Thymus (tissue), 11 donors: ENCODE results near the gene STARD4. TPM values are rescaled to one million over a fixed set of nuclear protein-coding genes. Genes with fewer than 3 reads are reported as not detected.

Source experiments
- DNase-seq, 9 donors: peaks; one replicate each; pipeline ENCODE4 v3.0.0-alpha.2; 2013; ENCODE audit warnings: low spot score in 9 of 9, low read depth in 6 of 9, missing footprints in 1 of 9
- H3K27ac ChIP-seq, 2 donors: one replicate each; pipeline ENCODE4 v1.5.1; 2013; ENCODE audit warnings: control low read depth in 1 of 2, low read depth in 1 of 2, low read length in 1 of 2, mild to moderate bottlenecking in 1 of 2, moderate library complexity in 1 of 2
- H3K27me3 ChIP-seq, 2 donors: one replicate each; pipeline ENCODE4 v1.5.1; 2013; ENCODE audit warnings: low read length in 1 of 2; ENCODE audit not compliant: control insufficient read depth in 2 of 2, insufficient read depth in 1 of 2
- H3K36me3 ChIP-seq, 2 donors: one replicate each; pipeline ENCODE4 v1.5.1; 2013; ENCODE audit warnings: low read length in 1 of 2, mild to moderate bottlenecking in 1 of 2, moderate library complexity in 1 of 2; ENCODE audit not compliant: control insufficient read depth in 2 of 2, insufficient read depth in 2 of 2
- H3K4me1 ChIP-seq, 2 donors: one replicate each; pipeline ENCODE4 v1.5.1; 2013; ENCODE audit warnings: low read length in 2 of 2; ENCODE audit not compliant: control insufficient read depth in 2 of 2, insufficient read depth in 2 of 2
- H3K4me3 ChIP-seq, 2 donors: one replicate each; pipeline ENCODE4 v1.5.1; 2013; ENCODE audit warnings: low read length in 2 of 2, control low read depth in 1 of 2, mild to moderate bottlenecking in 1 of 2
- H3K9me3 ChIP-seq, 2 donors: one replicate each; pipeline ENCODE4 v1.5.1; 2013; ENCODE audit warnings: low read length in 1 of 2, mild to moderate bottlenecking in 1 of 2; ENCODE audit not compliant: control insufficient read depth in 2 of 2, insufficient read depth in 1 of 2
- WGBS: extraction: QIAGEN DNeasy Blood & Tissue Kit; methylation state at CpG from one replicate; pipeline ENCODE4 v1.1.7; 2013; 5-methylcytosine and 5-hydroxymethylcytosine counted together
- polyA plus RNA-seq: library from polyadenylated mRNA; stranded (reverse); fragments of 200-250 nt; gene quantifications from one replicate; pipeline ENCODE4 v1.2.3, GENCODE V29; 2013
- total RNA-seq: library from RNA; stranded (reverse); fragments of 120-200 nt; gene quantifications from one replicate; pipeline ENCODE4 v1.2.4, GENCODE V29; 2013
- donor health status: healthy.

Gene STARD4
- total and polyA plus RNA-seq, 2 donors = 7.0 to 11.9 TPM

DNA sequence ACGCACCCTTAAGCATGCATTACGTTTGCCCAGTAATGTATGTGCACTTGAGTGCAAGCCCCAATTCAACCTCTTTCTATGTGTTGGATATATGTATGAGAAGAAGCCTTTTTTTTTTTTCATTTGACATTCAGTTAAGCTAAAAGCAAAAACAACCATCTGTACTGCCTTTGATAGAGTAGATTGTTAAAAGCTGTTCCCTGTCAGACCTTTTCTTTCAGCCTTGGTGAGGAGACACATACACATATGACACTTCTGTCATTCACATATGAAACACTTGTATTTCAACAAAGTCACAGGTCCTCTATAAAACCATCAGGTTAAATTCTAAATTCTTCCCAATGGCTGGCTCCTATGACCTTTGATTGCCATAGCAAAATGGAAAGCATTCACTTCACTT, 40.2 kb upstream of the STARD4 start:
- no peak overlapping the region for H3K4me3 ChIP-seq
- peak in 1 of 9 donors; percentile 32 for DNase-seq
- H3K9me3 ChIP-seq = no peaks in the 10 kb centered on the region
- H3K27ac ChIP-seq = no peak overlapping the region
- WGBS = 96% methylated on average over 2 of the region's 2 CpGs
- no peaks in the 10 kb centered on the region for H3K27me3 ChIP-seq
- H3K4me1 ChIP-seq = peaks cover 10 to 17% of the 10 kb centered on the region in 2 donors
- H3K36me3 ChIP-seq = no peaks in the 10 kb centered on the region

DNA sequence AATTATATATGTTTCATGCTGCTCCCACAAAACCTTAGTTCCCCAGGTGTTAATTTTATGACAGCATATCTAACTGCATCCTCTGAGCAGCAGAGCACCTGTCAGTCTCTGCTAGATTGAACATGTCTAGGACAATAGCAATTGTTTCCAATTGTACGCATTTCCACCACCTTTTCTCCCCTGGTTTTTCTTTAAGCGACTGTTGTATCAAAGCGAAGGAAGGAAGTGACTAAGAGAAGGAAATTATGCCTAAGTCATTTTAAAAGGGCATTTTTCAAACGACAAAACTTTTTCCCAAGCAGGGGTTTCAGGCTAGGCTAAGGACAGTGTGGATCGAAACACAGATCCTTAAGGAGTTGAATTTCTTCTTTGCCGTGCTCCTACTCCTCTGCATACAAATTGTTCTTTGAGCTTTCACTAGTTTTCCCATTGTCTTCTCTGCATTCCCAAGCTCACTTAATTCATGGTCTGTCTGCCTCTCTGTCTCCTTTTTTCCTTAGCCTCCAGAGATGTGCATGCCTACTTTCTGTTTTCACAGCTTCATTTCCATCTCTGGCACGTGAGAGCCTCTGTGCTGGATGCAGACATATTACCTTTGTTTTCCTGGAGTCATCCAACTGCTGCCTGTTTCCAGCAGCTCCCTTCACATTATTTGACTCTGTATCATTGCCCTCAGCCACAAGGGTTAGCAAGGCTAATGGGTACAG, 39.4 kb upstream of the STARD4 start:
- Histone ChIP-seq H3K9me3 (no peaks in the 10 kb centered on the region), H3K4me1 (peaks cover 10 to 17% of the 10 kb centered on the region in 2 donors), H3K27me3 (no peaks in the 10 kb centered on the region), H3K4me3 (no peak overlapping the region), H3K36me3 (no peaks in the 10 kb centered on the region), H3K27ac (peak overlapping the region in 1 of 2 donors; percentile 6)
- WGBS = 40% methylated on average over 7 of the region's 7 CpGs
- DNase-seq = peak in 3 of 9 donors; percentile 11 to 53 (median 20)

DNA sequence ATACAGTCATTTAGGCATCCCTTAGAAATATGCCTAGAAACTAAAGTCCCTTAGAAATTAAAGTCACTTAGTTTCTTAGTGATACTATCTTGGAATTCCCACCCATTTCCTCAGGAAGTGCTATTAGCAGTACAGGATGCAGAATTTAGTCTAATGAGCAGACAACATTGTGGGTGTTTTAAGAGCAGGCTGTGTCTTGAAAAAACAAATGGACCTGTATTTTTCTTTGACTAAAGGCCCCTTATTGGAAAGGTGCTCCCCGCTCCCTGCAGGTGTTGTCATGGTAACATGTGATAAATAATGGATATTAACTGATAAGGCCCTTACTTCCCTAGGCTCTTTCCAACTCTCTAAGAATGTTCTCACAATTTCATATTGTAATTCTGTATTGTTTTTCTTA, 38.8 kb upstream of the STARD4 start:
- Histone ChIP-seq H3K4me3 (no peak overlapping the region), H3K27me3 (no peaks in the 10 kb centered on the region), H3K36me3 (no peaks in the 10 kb centered on the region), H3K27ac (peak overlapping the region in 1 of 2 donors; percentile 21), H3K4me1 (peaks cover 10 to 17% of the 10 kb centered on the region in 2 donors), H3K9me3 (no peaks in the 10 kb centered on the region)
- no peak for DNase-seq
- 97% methylated on average over 1 of the region's 1 CpG for WGBS

DNA sequence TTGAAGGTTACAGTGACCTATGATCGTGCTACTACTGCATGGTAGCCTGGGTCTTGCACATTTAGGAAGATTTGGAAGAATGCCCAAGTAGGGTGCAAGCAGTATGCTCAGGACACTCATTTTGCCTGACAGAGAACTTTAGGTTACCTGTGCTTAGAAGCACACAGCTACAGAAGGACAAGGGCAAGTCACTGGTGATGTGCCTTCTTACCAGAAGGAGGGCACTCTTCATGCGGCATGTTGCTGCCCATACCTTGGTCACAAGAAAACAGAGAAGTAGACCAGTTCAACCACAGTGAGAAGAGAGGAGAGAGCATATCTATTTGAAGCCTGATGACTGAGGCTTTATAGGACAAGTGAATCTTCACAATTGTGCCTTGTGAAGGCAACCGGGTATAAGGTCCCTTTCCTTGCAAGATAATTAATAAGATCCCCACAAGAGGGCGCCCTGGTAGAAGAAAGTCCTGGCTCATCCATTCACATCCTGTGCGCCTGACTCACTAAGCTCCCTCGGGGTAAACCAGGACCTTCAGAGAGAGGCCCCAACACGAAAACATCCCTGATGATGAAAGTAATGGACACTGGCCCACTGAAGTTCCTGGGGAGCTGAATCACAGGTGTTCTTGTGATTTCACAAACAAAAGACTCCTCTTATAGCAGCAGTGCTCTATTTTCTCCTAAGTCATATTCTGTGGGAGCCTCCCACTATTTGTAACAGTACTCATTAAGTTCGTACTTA, 38.1 kb upstream of the STARD4 start:
- Histone ChIP-seq H3K4me1 (peaks cover 10 to 17% of the 10 kb centered on the region in 2 donors), H3K27ac (peak overlapping the region in 1 of 2 donors; percentile 21), H3K36me3 (no peaks in the 10 kb centered on the region), H3K27me3 (no peaks in the 10 kb centered on the region), H3K4me3 (no peak overlapping the region), H3K9me3 (no peaks in the 10 kb centered on the region)
- DNase-seq = peak; percentile 58 to 94 (median 84)
- WGBS = 36% methylated on average over 8 of the region's 8 CpGs

DNA sequence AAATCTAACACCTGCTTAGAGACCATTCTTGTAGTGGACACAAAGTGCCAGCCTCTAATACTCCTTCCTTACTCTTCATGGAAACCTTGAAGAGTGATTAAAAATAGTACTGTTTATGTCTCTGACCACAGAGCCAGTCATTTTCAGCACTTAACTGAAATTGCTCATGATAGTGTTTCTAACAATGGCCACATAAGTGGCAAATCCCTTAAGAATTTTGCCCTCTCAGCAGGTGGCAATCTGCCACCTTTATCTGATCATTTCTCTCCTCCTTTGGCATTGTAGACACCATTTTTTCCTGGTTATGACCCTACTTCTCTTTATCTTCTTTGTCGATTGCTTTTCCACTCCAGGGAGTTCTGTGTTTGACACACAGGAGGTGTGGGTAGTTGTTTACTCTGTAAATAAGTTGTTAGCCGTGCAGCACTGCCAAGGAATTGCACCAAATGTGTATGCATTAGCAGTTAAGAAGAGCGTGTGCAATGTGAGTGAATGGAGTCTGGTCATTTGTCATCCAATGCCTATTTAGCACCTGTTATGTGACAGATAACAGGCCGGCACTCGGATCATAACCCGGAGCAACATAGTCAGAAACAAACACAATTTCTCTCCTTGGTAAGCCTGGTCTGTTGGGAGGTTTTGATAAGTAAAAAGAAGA, 36.8 kb upstream of the STARD4 start:
- WGBS = 94% methylated on average over 6 of the region's 6 CpGs
- H3K4me3 ChIP-seq = no peak overlapping the region
- H3K36me3 ChIP-seq = no peaks in the 10 kb centered on the region
- no peak overlapping the region for H3K27ac ChIP-seq
- H3K4me1 ChIP-seq = peaks cover 10 to 17% of the 10 kb centered on the region in 2 donors
- DNase-seq = no peak
- no peaks in the 10 kb centered on the region for H3K9me3 ChIP-seq
- no peaks in the 10 kb centered on the region for H3K27me3 ChIP-seq

DNA sequence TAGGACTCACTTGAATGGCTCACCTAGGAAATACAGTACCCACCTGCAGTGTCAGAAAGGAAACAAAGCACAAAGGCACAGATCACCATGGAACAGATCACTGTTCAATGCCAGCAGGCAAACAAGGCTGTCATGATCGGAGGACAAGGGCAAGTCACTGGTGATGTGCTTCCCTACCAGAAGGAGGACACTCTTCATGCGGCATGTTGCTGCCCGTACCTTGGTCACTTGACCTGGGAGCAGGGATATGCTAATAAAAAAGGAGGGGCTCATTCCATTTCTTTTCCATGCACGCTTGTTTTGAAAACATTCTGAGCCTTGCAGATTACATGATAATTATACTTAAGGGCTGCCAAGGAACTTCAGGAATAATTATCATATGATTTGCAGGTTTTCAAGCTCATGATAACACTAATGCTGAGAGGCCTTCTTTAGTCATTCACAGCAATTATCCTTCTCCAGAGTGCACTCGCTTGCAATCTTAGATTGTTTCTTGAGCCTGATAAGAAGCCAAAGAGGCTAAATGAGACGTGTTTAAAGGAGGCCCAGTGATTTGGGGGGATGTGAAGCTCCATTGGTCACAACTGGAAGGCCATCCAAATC, 36.1 kb upstream of the STARD4 start:
- H3K4me1 ChIP-seq = peaks cover 10 to 17% of the 10 kb centered on the region in 2 donors
- no peaks in the 10 kb centered on the region for H3K27me3 ChIP-seq
- H3K9me3 ChIP-seq = no peaks in the 10 kb centered on the region
- H3K27ac ChIP-seq = no peak overlapping the region
- H3K36me3 ChIP-seq = no peaks in the 10 kb centered on the region
- no peak overlapping the region for H3K4me3 ChIP-seq
- 96% methylated on average over 6 of the region's 6 CpGs for WGBS
- no peak for DNase-seq

DNA sequence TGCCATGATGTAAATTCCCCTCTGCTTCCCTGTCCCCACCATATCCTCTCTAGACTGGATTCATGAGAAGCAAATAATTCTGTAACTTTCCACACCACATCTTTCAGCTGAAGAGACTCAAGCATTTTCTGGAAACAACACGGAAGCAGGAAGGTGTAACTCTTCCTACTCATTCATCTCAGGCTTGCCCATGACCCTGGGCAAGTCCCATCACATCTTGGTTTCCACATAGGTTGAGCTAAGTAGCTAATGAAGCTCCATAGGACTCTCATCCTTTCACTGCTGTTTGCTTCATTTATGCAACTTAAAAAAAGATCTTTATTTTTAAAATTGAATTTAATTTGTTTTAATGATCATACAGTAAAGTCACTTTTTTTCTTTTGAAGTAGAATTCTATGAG, 32.7 kb upstream of the STARD4 start:
- Histone ChIP-seq H3K27me3 (no peaks in the 10 kb centered on the region), H3K4me3 (no peak overlapping the region), H3K9me3 (no peaks in the 10 kb centered on the region), H3K36me3 (no peaks in the 10 kb centered on the region), H3K4me1 (no peaks in the 10 kb centered on the region), H3K27ac (no peak overlapping the region)
- DNase-seq = no peak
- WGBS = 93% methylated on average over 1 of the region's 1 CpG

DNA sequence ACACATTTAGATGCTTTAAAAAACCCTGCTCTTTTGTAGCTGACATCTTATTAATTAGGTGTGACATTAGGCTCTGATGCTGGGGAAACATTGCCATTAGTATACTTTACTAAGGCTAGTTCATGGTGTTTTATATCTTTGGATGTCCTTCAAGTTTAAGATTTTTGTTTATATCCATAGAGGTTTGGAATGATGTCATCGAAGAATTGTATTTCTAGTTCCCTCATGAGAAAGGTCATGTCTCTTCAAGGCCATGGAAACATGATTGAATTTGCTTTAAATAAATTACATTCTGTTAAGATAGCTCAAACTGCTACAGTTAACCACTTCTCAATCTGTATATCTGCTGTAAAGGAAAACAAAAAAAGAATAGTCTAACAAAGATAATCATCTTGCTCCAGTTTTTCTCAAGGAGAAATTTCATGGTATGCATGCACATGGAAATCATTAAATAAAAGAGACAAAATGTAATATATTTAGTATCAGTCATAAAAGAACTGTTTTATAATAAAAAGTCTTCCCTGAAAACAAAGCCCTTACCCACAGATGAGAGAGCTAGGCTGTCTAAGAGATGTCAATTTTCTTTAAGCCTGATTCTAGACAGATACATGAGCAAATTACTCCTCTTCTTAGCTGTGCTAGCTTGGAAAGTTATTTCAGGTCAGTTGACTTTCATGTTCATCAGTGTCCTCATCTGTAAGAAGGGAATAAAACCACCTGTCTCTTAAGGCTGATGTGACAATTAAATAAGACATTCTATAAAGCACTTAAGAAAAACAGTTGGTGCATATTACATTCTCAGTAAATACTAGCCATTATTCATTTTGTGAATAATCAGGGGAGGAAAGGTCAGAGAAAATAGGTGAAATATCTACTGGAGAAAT, 25.0 kb upstream of the STARD4 start:
- H3K27me3 ChIP-seq = no peaks in the 10 kb centered on the region
- no peak overlapping the region for H3K4me3 ChIP-seq
- DNase-seq = no peak
- WGBS = 97% methylated on average over 1 of the region's 1 CpG
- no peaks in the 10 kb centered on the region for H3K36me3 ChIP-seq
- H3K9me3 ChIP-seq = no peaks in the 10 kb centered on the region
- H3K27ac ChIP-seq = no peak overlapping the region
- no peaks in the 10 kb centered on the region for H3K4me1 ChIP-seq
